ENCODE measurements around the gene ADM5.
"Not testable (repeated sequence)": the region's sequence is repeated elsewhere in the genome, so short reads cannot be mapped to it uniquely, and the experiment has no call there.

ADM5 gene

DNA sequence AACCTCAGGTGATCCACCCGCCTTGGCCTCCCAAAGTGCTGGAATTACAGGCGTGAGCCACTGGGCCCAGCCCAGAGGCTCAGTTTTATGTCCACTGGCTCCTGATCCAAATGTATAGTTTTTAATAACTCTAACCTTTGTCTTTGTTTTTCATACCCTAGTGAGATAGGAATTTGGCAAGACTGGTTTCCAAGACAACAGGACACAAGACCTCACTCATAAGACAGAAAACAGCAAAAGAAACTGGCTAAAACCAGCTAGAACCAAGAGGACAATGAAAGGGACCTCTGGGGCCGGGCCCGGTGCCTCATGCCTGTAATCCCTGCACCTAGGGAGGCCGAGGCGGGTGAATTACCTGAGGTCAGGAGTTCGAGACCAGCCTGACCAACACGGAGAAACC lies 29.1 kb downstream of the ADM5 start:
- TF ChIP-seq ZNF274 (IDR thresholded peaks at IDR 0.05; ENCODE audit: low read depth, low read length): no peak
- H3K4me3 ChIP-seq (ENCODE audit: low read length): no peak overlapping the region

DNA sequence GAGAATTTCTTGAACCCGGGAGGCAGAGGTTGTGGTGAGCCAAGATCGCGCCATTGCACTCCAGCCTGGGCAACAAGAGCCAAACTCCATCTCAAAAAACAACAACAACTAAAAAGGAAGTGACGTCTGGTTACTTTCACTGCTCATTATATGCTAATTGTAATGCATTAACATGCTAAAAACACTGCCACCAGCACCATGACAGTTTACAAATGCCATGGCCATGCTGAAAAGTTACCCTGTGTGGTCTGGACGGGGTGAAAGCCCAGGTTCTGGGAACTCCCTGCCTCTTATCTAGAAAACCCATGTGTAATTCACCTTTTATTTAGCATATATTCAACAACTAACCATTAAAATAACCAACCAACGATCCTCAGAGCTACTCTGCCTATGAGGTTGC lies 29.6 kb downstream of the ADM5 start:
- TF ChIP-seq ZNF274 (IDR thresholded peaks at IDR 0.05; ENCODE audit: low read depth, low read length): no peak
- no peak overlapping the region for H3K4me3 ChIP-seq (ENCODE audit: low read length)

DNA sequence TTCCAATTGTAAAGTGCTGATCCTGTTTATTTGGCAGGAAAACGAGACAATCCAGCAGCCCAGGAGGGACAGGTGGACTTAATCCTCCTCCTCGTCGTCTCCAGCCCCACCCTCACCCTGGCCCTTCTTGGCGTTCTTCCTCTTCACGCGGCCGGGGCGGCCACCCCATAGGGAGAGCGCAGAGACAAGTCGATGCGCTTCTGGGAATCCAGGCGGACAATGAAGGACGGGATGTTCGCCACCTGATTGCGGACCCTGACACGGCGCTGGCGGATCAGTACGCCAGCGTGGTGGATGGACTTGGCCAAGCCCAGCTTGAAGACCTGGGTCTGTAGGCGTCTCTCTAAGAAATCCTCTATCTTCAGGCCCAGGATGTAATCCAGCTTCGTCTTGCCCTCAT lies 30.0 kb downstream of the ADM5 start:
- H3K4me3 ChIP-seq (ENCODE audit: low read length): not testable (repeated sequence)

DNA sequence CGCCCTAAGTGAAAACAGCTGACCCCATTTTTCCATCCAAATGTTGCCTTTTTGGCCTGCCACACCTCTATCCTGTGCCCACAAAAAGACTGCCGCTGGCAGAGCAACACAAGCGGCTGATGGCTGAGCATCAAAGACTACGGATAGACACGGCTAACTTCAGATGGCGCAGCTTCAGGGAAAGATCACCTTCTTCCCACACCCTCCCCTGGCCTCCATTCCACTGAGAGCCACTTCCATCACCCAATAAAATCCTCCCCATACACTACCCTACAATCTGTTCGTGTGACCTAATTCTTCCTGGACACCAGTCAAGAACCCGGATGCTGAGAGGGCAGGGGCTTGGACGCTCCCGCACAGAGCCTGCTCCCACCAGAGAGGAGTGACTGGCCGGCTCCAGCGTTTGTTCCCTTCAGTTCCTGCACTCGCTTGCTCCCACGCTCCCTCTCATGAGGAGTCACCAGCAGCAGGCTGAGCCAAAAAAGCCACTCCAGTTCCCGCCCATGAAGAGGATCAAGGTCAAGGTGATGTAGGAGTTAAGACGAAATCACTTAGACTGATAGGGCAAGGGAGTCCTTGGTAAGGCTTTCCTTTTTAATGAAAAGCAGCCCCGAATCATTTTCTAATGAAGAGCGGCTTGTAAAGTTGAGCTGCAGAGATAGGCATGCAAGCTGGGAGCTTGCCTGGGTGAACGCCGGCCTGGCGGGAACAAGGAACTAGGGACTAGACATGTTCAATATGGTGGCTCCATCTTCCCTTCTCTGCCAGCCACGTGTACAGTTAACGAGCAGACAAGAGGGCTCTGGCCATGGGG lies 38.0 kb downstream of the ADM5 start:
- no peak overlapping the region for H3K4me3 ChIP-seq (ENCODE audit: low read length)
- TF ChIP-seq ZNF274 (IDR thresholded peaks at IDR 0.05; ENCODE audit: low read depth, low read length): no peak

DNA sequence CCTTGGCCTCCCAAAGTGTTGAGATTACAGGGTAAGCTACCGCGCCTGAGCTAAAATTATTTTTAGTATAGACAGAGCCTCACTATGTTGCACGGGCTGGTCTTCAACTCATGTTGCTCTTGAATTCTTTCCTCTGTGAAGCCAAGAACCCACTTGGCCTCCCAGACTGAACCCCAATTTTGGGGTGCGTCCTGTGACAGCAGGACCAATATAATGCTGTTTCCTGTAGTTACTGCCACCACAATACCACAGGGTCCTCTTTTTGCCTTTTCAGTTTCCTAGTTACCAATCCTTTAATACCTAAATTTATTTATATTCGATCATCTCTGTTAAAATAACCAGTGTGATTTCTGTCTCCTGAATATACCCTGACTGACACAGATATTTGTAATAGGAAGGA lies 40.8 kb downstream of the ADM5 start:
- TF ChIP-seq ZNF274 (IDR thresholded peaks at IDR 0.05; ENCODE audit: low read depth, low read length): no peak
- no peak overlapping the region for H3K4me3 ChIP-seq (ENCODE audit: low read length)

DNA sequence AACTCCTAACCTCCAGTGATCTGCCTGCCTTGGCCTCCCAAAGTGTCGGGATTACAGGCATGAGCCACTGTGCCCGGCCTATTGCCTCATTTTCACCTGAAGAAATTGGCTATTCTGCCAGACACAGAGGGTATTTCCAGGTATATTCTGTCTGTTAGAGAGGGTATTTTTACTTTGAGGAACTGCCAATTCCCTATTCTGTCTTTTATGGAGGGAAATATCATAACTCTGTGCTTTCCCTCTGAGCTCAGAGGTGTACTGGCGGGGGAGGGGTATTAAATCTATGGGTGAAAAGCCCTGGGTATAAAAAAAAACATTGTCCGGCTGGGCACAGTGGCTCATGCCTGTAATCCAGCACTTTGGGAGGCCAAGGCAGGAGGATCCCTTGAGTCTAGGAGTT lies 48.9 kb downstream of the ADM5 start:
- no peak for TF ChIP-seq ZNF274 (IDR thresholded peaks at IDR 0.05; ENCODE audit: low read depth, low read length)
- no peak overlapping the region for H3K4me3 ChIP-seq (ENCODE audit: low read length)

DNA sequence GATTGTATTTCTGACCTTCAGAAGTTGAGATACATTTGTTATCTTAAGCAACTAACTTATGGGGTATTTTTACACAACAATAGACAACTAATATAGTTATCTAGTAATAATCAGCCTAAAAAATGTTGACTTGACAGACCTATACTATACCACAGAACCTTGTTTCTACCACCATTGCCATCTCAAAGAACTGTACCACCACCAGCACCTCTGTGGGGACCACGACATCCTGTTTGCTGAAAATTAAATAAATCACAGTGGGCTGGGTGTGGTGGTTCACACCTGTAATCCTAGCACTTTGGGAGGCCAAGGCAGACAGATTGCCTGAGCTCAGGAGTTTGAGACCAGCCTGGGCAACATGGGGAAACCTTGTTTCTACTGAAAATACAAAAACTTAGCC lies 49.7 kb downstream of the ADM5 start:
- no peak overlapping the region for H3K4me3 ChIP-seq (ENCODE audit: low read length)
- TF ChIP-seq ZNF274 (IDR thresholded peaks at IDR 0.05; ENCODE audit: low read depth, low read length): no peak

DNA sequence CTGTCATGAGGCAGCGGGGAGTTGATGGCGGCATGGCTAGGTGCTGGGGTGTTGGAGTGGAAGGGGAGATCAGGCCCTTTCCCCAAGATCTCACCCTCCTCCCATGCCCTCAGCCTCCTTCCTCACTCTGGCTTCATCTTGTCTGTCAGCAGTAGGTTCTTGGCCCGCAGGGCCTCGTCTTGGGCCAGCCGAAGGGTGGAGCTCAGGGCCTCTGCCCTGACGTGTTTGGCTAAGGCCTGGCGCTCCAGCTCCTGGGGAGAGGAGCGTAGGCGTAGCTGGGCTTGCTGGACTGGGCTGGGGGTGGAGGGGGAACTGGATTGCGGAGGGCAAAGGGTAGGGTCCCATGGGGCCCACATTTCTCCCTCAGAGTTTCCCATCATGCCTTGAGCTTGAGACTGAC lies 50.5 kb downstream of the ADM5 start:
- no peak for TF ChIP-seq ZNF274 (IDR thresholded peaks at IDR 0.05; ENCODE audit: low read depth, low read length)
- H3K4me3 ChIP-seq (ENCODE audit: low read length): no peak overlapping the region
